A549 (cell line): ENCODE measurements around the gene EPB41L4A.

Source experiments
- CBX8 ChIP-seq: fragments of 200-600 bp; sonication (generic); IDR thresholded peaks from 2 replicates; pipeline ENCODE4 v1.6.1; 2016
- CTCF ChIP-seq: fragments of >200 bp; sonication (Bioruptor Twin); formaldehyde crosslinking; IDR thresholded peaks from 3 replicates; pipeline ENCODE4 v1.5.1; 2016
- FOSL2 ChIP-seq, 2 experiments: fragments of 450-650 bp in 1 of 2; fragments of >200 bp in 1 of 2; sonication (Bioruptor Twin) in 1 of 2; formaldehyde crosslinking; IDR thresholded peaks; 2 replicates each; pipeline versions ENCODE4 v1.5.0 to v1.6.1; 2016 to 2020; ENCODE audit warnings: mild to moderate bottlenecking in 1 of 2, moderate library complexity in 1 of 2
- HMGXB4 ChIP-seq: fragments of 250-450 bp; sonication (Bioruptor Pico); IDR thresholded peaks from 2 replicates; pipeline ENCODE4 v1.5.0; 2021; ENCODE audit warnings: mild to moderate bottlenecking, moderate library complexity, borderline replicate concordance
- KDM1A ChIP-seq: fragments of 200-600 bp; sonication (generic); IDR thresholded peaks from 2 replicates; pipeline ENCODE4 v1.6.1; 2016; ENCODE audit warnings: low read depth, mild to moderate bottlenecking
- POLR2A ChIP-seq: IDR thresholded peaks from 2 replicates; pipeline ENCODE4 v1.6.1; 2012; ENCODE audit warnings: mild to moderate bottlenecking, low read length
- REST ChIP-seq: fragments of 200-600 bp; sonication (generic); IDR thresholded peaks from 2 replicates; pipeline ENCODE4 v1.6.1; 2016; ENCODE audit warnings: antibody characterized with exemption, mild to moderate bottlenecking, moderate library complexity
- ZFP36 ChIP-seq: fragments of 450-650 bp; IDR thresholded peaks from 2 replicates; pipeline ENCODE4 v1.6.1; 2014; ENCODE audit warnings: borderline replicate concordance; ENCODE audit not compliant: partially characterized antibody

- TF ChIP-seq POLR2A (no peak), CTCF (no peak), REST (no peak), FOSL2 (IDR thresholded peaks at IDR 0.05) (no peak), FOSL2 (CRISPR knock-in tag; IDR thresholded peaks at IDR 0.05) (no peak), ZFP36 (no peak), KDM1A (no peak), CBX8 (no peak), HMGXB4 (CRISPR knock-in tag) (no peak)
These were observed 190.4 kb downstream of the EPB41L4A start for GRCh38 chr5:112228667-112229066.
